IPS-18a (cell line): ENCODE data around the gene RNF31.

Experiments
- H3K27ac ChIP-seq: one replicate; pipeline ENCODE4 v1.5.1; 2013; ENCODE audit warnings: low read length
- H3K27me3 ChIP-seq: one replicate; pipeline ENCODE4 v1.6.1; 2013; ENCODE audit warnings: mild to moderate bottlenecking, low read length; ENCODE audit not compliant: control insufficient read depth, insufficient read depth
- H3K36me3 ChIP-seq: one replicate; pipeline ENCODE4 v1.6.1; 2013; ENCODE audit warnings: low read depth, low read length; ENCODE audit not compliant: control insufficient read depth
- H3K4me1 ChIP-seq: one replicate; pipeline ENCODE4 v1.6.1; 2013; ENCODE audit warnings: low read depth, low read length; ENCODE audit not compliant: control insufficient read depth
- H3K4me3 ChIP-seq: one replicate; pipeline ENCODE4 v1.5.1; 2013; ENCODE audit warnings: low read length
- H3K9ac ChIP-seq: one replicate; pipeline ENCODE4 v1.6.1; 2013; ENCODE audit warnings: mild to moderate bottlenecking, low read length, moderate library complexity
- H3K9me3 ChIP-seq: one replicate; pipeline ENCODE4 v1.6.1; 2013; ENCODE audit warnings: low read depth, low read length; ENCODE audit not compliant: control insufficient read depth

RNF31 gene

DNA sequence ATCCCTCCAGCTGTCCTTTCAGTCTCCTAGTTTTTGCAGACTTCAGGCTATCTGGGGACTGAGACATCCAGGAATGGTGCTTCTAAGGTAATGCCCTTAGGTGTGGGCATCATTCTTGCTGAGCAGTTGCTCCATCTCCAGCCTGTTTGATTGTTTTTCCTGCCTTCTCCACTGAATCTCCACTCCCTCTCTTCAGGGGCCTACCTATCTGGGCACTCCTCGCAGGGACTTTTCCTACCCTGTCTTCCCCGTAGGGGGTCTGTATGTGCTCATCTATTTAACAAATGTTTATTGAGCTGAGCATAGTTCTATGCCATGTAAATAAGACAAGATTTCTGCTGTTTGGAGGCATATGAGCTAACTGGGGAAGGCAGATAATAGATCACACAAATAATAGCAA lies 14.3 kb upstream of the RNF31 start:
- no peak overlapping the region for H3K4me3 ChIP-seq
- no peak overlapping the region for H3K9ac ChIP-seq
- no peaks in the 10 kb centered on the region for H3K9me3 ChIP-seq
- peaks cover 4% of the 10 kb centered on the region for H3K36me3 ChIP-seq
- H3K27me3 ChIP-seq = no peaks in the 10 kb centered on the region
- no peak overlapping the region for H3K27ac ChIP-seq
- peaks cover 6% of the 10 kb centered on the region for H3K4me1 ChIP-seq

DNA sequence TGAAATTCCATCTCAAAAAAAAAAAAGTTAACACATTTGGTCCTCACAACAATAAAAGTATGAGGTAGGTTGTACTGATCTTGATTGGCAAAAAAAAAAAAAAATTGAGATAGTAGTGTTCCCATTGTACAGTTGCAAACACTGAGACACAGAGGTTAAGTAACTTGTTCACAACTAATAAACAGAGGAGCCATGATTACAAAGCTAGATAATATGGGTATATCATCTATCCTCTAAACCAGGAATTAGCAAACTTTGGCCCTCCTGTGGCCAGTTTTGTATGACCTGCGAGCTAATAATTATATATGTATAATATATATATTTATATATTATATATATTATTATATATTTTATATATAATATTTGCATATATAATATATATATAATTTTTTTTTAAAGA lies 13.6 kb upstream of the RNF31 start:
- Histone ChIP-seq H3K4me3 (no peak overlapping the region), H3K4me1 (peaks cover 6% of the 10 kb centered on the region), H3K27ac (no peak overlapping the region), H3K9ac (no peak overlapping the region), H3K9me3 (no peaks in the 10 kb centered on the region), H3K36me3 (peaks cover 12% of the 10 kb centered on the region), H3K27me3 (no peaks in the 10 kb centered on the region)

DNA sequence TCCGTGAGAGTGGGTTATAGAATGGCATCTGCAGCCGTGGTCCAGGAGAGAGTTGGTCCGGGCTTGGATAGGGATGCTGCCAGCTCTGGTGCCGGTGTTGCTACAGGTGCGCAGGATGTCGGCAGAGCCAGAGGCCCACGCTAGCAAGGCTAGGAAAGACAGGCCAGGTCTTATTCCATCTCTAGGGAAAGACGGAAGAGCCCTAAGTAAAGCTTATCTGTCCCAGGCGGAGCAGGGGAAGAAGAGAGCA lies 11.8 kb upstream of the RNF31 start:
- peaks cover 11% of the 10 kb centered on the region for H3K4me1 ChIP-seq
- peak overlapping the region; percentile 78 for H3K4me3 ChIP-seq
- H3K27ac ChIP-seq = no peak overlapping the region
- H3K9me3 ChIP-seq = no peaks in the 10 kb centered on the region
- H3K36me3 ChIP-seq = peaks cover 21% of the 10 kb centered on the region
- peak overlapping the region; percentile 19 for H3K9ac ChIP-seq
- H3K27me3 ChIP-seq = no peaks in the 10 kb centered on the region

DNA sequence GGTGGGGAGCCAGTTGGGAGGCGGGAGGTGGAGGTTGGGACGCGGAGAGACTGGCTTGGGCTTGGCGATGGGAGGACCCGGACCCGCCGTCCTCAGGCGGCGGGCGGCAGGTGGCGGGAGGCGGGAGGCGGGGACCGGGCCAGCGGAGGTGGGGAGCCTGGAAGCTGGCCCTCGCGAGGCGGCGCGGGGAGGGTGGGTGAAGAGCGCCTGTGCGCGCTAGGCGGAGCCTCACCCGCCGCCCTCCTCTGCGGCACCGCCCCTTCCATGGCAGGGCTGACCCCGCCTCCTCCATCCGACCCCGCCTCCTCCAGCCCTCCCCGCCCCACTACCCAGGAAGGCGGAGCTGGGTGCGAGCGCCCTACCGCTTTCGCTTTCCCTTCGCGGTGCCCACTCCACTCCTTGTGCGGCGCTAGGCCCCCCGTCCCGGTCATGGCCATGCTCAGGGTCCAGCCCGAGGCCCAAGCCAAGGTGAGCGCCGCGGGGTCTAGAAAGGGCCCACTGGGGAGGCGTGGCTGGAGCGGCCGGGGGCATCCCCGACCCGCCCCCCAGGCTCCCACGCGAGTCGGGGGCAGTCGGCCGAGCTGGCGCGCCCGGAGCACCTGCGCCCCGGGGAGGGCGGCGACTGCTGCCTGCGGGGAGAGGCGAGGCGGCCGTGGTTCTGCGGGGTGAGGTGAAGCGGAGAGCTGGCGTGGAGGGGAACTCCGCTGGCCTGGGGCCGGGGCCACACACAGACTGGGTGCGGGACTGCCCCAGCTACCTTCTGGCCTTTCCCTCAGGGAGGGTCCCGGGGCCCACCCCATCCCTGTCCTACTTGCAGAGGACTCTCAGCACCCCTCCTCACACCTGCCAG lies 11.2 kb upstream of the RNF31 start, which contains the start of gene PSME1:
Gene PSME1 (plus strand): TSS at position 361 of the 850 bp plus-strand sequence. CDS start 69 bp downstream, at position 430.
- Histone ChIP-seq H3K4me3 (peak within 1 kb of the TSS; percentile 78), H3K27me3 (no peaks in the 10 kb centered on the region), H3K27ac (no peak within 1 kb of the TSS), H3K9ac (peak within 1 kb of the TSS; percentile 60), H3K36me3 (peaks cover 21% of the 10 kb centered on the region), H3K9me3 (no peaks in the 10 kb centered on the region), H3K4me1 (peaks cover 11% of the 10 kb centered on the region)

DNA sequence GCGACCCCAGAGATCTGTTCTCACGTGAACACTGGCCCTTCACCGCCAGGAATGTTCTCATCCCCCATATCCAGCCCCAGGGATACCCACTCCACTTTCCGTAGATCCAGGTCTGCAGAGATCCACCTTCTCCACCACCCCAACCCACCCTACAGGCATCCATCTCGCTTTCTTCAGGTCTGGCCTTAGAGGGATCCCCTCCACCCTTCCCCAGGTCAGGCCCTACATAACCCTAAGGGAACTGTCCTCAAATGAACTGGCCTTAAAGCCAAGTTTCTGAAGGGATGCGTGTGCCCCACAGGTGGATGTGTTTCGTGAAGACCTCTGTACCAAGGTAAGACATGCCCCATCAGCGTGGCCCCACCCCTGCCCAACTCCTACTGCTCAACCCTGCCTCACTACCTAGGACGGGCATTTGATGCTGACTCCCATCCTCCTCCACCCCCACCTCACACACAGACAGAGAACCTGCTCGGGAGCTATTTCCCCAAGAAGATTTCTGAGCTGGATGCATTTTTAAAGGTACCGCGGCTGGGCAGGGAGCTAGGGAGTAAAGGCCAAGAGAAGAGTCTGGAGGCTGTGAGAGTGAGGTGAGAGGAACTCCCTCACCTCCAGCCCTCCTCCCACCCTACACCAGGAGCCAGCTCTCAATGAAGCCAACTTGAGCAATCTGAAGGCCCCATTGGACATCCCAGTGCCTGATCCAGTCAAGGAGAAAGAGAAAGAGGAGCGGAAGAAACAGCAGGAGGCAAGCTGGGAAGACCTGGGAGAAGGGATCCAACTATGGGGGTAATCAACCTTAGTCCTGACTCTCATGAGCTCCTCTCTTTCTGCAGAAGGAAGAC lies 10.4 kb upstream of the RNF31 start:
- peaks cover 21% of the 10 kb centered on the region for H3K36me3 ChIP-seq
- H3K9me3 ChIP-seq = no peaks in the 10 kb centered on the region
- no peak overlapping the region for H3K9ac ChIP-seq
- H3K27ac ChIP-seq = no peak overlapping the region
- peaks cover 11% of the 10 kb centered on the region for H3K4me1 ChIP-seq
- H3K4me3 ChIP-seq = peak overlapping the region; percentile 78
- no peaks in the 10 kb centered on the region for H3K27me3 ChIP-seq

DNA sequence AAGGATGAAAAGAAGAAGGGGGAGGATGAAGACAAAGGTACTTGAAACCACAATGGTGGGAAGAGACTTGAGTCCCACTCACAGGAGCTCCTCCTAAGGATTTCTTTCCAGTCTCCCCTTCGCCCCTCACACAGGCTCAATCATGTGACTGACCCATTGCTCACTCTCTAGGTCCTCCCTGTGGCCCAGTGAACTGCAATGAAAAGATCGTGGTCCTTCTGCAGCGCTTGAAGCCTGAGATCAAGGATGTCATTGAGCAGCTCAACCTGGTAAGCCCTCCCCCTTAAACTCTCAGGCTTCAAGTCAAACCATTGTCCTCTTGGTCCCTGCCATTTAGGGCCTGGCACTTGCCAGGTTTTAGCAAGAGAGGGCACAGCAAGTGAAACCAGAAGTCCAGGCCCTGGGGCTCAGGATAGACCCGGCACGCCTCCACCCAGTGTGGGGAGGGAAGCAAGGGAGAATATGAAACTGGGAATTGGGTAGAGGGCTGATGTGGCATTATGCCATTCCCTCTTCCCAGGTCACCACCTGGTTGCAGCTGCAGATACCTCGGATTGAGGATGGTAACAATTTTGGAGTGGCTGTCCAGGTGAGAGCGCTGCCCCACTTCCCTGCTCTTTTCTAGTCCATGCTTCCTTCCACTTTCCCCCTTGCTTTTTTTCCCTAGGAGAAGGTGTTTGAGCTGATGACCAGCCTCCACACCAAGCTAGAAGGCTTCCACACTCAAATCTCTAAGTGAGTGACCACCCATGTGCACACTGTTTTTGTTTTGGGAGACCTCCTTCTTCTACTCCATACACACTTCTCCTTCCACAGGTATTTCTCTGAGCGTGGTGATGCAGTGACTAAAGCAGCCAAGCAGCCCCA lies 9.5 kb upstream of the RNF31 start:
- Histone ChIP-seq H3K4me1 (peaks cover 11% of the 10 kb centered on the region), H3K27me3 (no peaks in the 10 kb centered on the region), H3K4me3 (no peak overlapping the region), H3K9ac (no peak overlapping the region), H3K27ac (no peak overlapping the region), H3K9me3 (no peaks in the 10 kb centered on the region), H3K36me3 (peaks cover 21% of the 10 kb centered on the region)

DNA sequence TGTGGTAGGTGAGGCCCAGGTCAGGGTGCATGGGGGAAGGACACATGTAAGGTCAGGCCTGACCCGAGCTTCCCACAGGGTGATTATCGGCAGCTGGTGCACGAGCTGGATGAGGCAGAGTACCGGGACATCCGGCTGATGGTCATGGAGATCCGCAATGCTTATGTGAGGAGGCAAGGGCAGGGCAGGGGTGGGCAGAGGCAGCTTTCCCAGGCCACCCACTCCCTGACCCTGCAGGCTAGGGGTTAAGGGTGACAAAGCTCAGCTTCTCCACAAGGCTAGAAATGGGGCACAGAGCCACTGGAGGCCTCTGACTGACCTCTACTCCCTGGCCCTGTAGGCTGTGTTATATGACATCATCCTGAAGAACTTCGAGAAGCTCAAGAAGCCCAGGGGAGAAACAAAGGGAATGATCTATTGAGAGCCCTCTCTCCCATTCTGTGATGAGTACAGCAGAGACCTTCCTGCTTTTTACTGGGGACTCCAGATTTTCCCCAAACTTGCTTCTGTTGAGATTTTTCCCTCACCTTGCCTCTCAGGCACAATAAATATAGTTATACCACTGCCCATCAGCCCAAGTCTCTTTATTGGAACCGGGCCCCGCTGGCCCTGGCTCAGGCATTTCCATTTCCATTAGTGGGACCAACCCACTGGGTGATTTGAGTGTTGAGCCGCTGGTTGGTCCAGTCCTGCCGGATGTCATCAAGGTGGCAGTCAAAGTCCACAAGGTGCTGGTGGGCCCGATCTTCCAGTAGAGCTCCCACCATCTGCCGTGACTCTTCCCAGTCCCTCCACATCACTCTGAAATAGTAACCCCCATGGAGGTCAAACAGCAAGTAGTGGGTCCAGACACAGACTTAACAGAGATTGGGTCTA lies 8.7 kb upstream of the RNF31 start:
- peaks cover 11% of the 10 kb centered on the region for H3K4me1 ChIP-seq
- H3K27me3 ChIP-seq = no peaks in the 10 kb centered on the region
- no peak overlapping the region for H3K4me3 ChIP-seq
- H3K27ac ChIP-seq = no peak overlapping the region
- H3K36me3 ChIP-seq = peaks cover 23% of the 10 kb centered on the region
- no peak overlapping the region for H3K9ac ChIP-seq
- no peaks in the 10 kb centered on the region for H3K9me3 ChIP-seq

DNA sequence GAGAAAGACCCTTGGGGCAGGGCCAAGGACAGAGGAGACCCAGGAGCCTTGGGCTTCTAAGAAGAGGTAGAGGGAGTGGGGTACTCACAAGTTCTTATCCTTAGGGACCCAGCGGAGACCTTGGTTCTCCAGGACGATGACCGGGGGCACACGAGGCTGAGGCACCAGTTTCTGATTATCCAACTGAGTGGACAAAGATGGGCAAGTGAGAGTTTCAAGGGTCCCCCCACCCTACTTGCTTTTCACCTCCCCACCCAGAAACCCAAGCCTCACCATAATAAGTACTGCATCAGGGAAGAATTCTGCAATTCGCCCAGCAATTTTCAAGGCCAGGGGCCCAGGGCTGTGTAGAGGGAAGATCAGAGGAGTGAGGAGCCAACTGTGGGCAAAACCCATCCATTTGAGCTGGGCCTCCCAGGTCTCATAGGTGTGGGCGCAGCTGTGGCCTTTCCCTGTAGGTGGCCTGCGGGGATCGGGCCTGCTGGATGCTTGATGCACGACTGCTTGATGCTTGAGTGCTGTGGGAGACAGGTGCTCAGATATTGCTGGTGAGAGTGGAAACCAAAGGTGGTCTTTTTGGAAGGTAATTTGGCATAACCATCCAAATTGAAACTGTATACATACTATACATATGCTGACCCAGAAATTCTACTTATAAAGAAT lies 7.9 kb upstream of the RNF31 start:
- Histone ChIP-seq H3K36me3 (peaks cover 31% of the 10 kb centered on the region), H3K9ac (no peak overlapping the region), H3K27ac (no peak overlapping the region), H3K4me3 (peak overlapping the region; percentile 97), H3K4me1 (peaks cover 11% of the 10 kb centered on the region), H3K9me3 (no peaks in the 10 kb centered on the region), H3K27me3 (no peaks in the 10 kb centered on the region)

DNA sequence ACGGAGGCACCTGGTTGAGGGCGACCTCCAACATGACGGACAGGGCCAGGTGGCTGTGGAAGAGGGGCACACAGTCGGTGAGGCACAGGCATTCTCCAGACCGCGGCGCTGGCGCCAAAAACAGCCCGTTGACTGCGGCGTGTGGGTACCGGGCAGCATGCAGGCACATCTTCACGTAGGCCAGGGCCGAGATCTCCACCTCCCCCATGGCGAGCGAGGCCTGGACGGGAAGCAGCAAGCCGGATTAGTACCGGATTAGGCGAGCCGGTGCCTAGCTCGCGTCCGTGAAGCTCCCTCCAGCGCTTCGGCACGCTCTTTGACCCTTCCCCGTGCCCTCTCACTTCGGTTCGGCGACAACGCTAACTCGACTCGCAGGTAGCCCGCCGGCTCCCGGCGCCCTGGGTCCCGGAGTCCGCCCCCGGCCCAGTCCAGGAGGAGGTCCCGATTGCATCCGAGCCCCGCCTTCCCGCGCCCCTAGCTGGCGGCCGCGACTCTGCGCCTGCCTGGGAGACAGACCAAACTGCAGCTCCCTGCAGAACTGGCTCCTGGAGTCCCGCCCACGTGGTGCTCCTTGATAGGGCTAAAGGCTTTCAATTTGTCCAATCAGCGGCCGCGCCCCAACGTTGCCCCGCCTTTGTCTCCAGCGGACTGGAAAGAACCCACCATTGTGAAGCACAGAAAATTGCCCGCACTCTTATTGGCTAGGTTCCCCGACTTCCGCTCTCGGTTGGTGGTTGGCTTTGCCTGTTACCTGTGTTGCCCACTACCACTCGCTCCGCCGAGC lies 6.0 kb upstream of the RNF31 start, which contains the start of gene EMC9:
Gene EMC9 (minus strand): TSS at position 495 of the 784 bp plus-strand sequence. CDS start 287 bp downstream, at position 208.
- Histone ChIP-seq H3K9ac (peak within 1 kb of the TSS; percentile 86), H3K9me3 (no peaks in the 10 kb centered on the region), H3K4me1 (peaks cover 15% of the 10 kb centered on the region), H3K4me3 (peak within 1 kb of the TSS; percentile 97), H3K27ac (peak within 1 kb of the TSS; percentile 67), H3K36me3 (peaks cover 36% of the 10 kb centered on the region), H3K27me3 (no peaks in the 10 kb centered on the region)

DNA sequence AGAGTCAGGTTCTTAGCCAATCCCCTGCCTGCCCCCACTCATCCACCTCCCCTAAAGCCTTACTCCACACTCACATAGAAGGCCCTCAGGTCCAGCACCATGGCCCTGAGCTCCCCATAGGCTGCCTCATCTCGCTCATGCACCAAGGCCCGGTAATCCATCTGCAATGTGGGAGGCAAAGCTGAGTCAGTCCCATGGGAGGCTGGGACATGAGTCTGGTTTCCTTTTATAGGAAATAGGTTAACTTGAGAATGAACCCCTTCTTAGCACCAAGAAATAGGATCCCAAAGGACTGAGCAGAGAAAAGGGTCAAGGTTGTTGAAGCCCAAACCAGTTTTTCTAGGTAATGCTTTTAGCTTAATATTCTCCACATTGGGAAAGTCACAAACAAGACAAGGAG lies 3.8 kb upstream of the RNF31 start:
- H3K27me3 ChIP-seq = no peaks in the 10 kb centered on the region
- no peaks in the 10 kb centered on the region for H3K9me3 ChIP-seq
- H3K27ac ChIP-seq = no peak overlapping the region
- H3K4me3 ChIP-seq = no peak overlapping the region
- H3K9ac ChIP-seq = no peak overlapping the region
- H3K4me1 ChIP-seq = peaks cover 12% of the 10 kb centered on the region
- H3K36me3 ChIP-seq = peaks cover 27% of the 10 kb centered on the region
